ENCODE results near the gene FCGR2B. TPM values are rescaled to one million over a fixed set of nuclear protein-coding genes. Genes with fewer than 3 reads are reported as not detected.
"Not testable (repeated sequence)": the region's sequence is repeated elsewhere in the genome, so short reads cannot be mapped to it uniquely, and the experiment has no call there.

Gene FCGR2B
- total and polyA plus RNA-seq, 2 donors from 2014 or later = 4.0 to 19.7 TPM

GRCh38 chr1:161638251-161638993 is 24.5 kb upstream of the FCGR2B start:
- H3K36me3 ChIP-seq (ENCODE audit: control insufficient read depth in 2 of 3, insufficient read depth in 3 of 3, low read length in 3 of 3); H3K9me3 ChIP-seq (ENCODE audit: control insufficient read depth in 2 of 3, insufficient read depth in 1 of 3, low read length in 3 of 3); FAIRE-seq; H3K4me1 ChIP-seq (ENCODE audit: control insufficient read depth in 2 of 3, insufficient read depth in 2 of 3, low read depth in 1 of 3, low read length in 3 of 3); H3K4me3 ChIP-seq (ENCODE audit: low read length in 3 of 3); H3K27ac ChIP-seq (ENCODE audit: low read depth in 2 of 2, low read length in 2 of 2); intact Hi-C loops (cut with DNase I); H3K9ac ChIP-seq (ENCODE audit: low read length in 3 of 3); H3K27me3 ChIP-seq (ENCODE audit: control insufficient read depth, insufficient read depth, low read length); DNase-seq: not testable (repeated sequence)

GRCh38 chr1:161639203-161639602 is 23.7 kb upstream of the FCGR2B start:
- H3K4me3 ChIP-seq (ENCODE audit: low read length in 3 of 3); H3K27me3 ChIP-seq (ENCODE audit: control insufficient read depth, insufficient read depth, low read length); H3K9ac ChIP-seq (ENCODE audit: low read length in 3 of 3); H3K4me1 ChIP-seq (ENCODE audit: control insufficient read depth in 2 of 3, insufficient read depth in 2 of 3, low read depth in 1 of 3, low read length in 3 of 3); H3K27ac ChIP-seq (ENCODE audit: low read depth in 2 of 2, low read length in 2 of 2); intact Hi-C loops (cut with DNase I); H3K9me3 ChIP-seq (ENCODE audit: control insufficient read depth in 2 of 3, insufficient read depth in 1 of 3, low read length in 3 of 3); H3K36me3 ChIP-seq (ENCODE audit: control insufficient read depth in 2 of 3, insufficient read depth in 3 of 3, low read length in 3 of 3); FAIRE-seq; DNase-seq: not testable (repeated sequence)

GRCh38 chr1:161642697-161643096 is 20.2 kb upstream of the FCGR2B start:
- H3K27ac ChIP-seq (ENCODE audit: low read depth in 2 of 2, low read length in 2 of 2); H3K27me3 ChIP-seq (ENCODE audit: control insufficient read depth, insufficient read depth, low read length); H3K36me3 ChIP-seq (ENCODE audit: control insufficient read depth in 2 of 3, insufficient read depth in 3 of 3, low read length in 3 of 3); intact Hi-C loops (cut with DNase I); H3K9ac ChIP-seq (ENCODE audit: low read length in 3 of 3); H3K4me3 ChIP-seq (ENCODE audit: low read length in 3 of 3); H3K4me1 ChIP-seq (ENCODE audit: control insufficient read depth in 2 of 3, insufficient read depth in 2 of 3, low read depth in 1 of 3, low read length in 3 of 3); H3K9me3 ChIP-seq (ENCODE audit: control insufficient read depth in 2 of 3, insufficient read depth in 1 of 3, low read length in 3 of 3); FAIRE-seq: not testable (repeated sequence)
- DNase-seq = peak in 1 of 5 donors; percentile 45

GRCh38 chr1:161643481-161644208 is 19.3 kb upstream of the FCGR2B start:
- H3K4me1 ChIP-seq (ENCODE audit: control insufficient read depth in 2 of 3, insufficient read depth in 2 of 3, low read depth in 1 of 3, low read length in 3 of 3); intact Hi-C loops (cut with DNase I): not testable (repeated sequence)

GRCh38 chr1:161644855-161645254 is 18.1 kb upstream of the FCGR2B start:
- DNase-seq; intact Hi-C loops (cut with DNase I); H3K9me3 ChIP-seq (ENCODE audit: control insufficient read depth in 2 of 3, insufficient read depth in 1 of 3, low read length in 3 of 3); H3K4me1 ChIP-seq (ENCODE audit: control insufficient read depth in 2 of 3, insufficient read depth in 2 of 3, low read depth in 1 of 3, low read length in 3 of 3); H3K27ac ChIP-seq (ENCODE audit: low read depth in 2 of 2, low read length in 2 of 2); H3K36me3 ChIP-seq (ENCODE audit: control insufficient read depth in 2 of 3, insufficient read depth in 3 of 3, low read length in 3 of 3); H3K9ac ChIP-seq (ENCODE audit: low read length in 3 of 3); FAIRE-seq; H3K4me3 ChIP-seq (ENCODE audit: low read length in 3 of 3); H3K27me3 ChIP-seq (ENCODE audit: control insufficient read depth, insufficient read depth, low read length): not testable (repeated sequence)

More at GRCh38 chr1:161643481-161644208, 19.3 kb upstream of the FCGR2B start:
- not testable (repeated sequence) for FAIRE-seq; H3K9me3 ChIP-seq (ENCODE audit: control insufficient read depth in 2 of 3, insufficient read depth in 1 of 3, low read length in 3 of 3); H3K36me3 ChIP-seq (ENCODE audit: control insufficient read depth in 2 of 3, insufficient read depth in 3 of 3, low read length in 3 of 3); H3K4me3 ChIP-seq (ENCODE audit: low read length in 3 of 3); H3K27me3 ChIP-seq (ENCODE audit: control insufficient read depth, insufficient read depth, low read length); H3K27ac ChIP-seq (ENCODE audit: low read depth in 2 of 2, low read length in 2 of 2); H3K9ac ChIP-seq (ENCODE audit: low read length in 3 of 3); DNase-seq
